Smooth muscle cell (in vitro differentiated cells): Measurements from ENCODE around the gene CRYL1. TPM values are rescaled to one million over a fixed set of nuclear protein-coding genes. Genes with fewer than 3 reads are reported as not detected.

Experiments used
- DNase-seq: peaks from one replicate; lab custom pipeline; 2025; ENCODE audit not compliant: unreplicated experiment; lab: John Stamatoyannopoulos, UW
- H2AFZ ChIP-seq: fragments of 200-600 bp; sonication (generic); 2 replicates; pipeline ENCODE4 v1.6.0; 2016; ENCODE audit warnings: antibody characterized with exemption, low read depth, mild to moderate bottlenecking
- H3F3A ChIP-seq: fragments of 200-600 bp; sonication (generic); 2 replicates; pipeline ENCODE4 v1.6.0; 2017; ENCODE audit warnings: antibody characterized with exemption, low read depth
- H3K27ac ChIP-seq: fragments of 200-600 bp; sonication (generic); 2 replicates; pipeline ENCODE4 v1.5.1; 2016; ENCODE audit warnings: low read depth, mild to moderate bottlenecking
- H3K27me3 ChIP-seq: fragments of 200-600 bp; sonication (generic); 2 replicates; pipeline ENCODE4 v1.6.1; 2016; ENCODE audit warnings: low read depth, mild to moderate bottlenecking
- H3K36me3 ChIP-seq: fragments of 200-600 bp; sonication (generic); 2 replicates; pipeline ENCODE4 v1.5.1; 2016; ENCODE audit warnings: low read depth
- H3K4me1 ChIP-seq: fragments of 200-600 bp; sonication (generic); 2 replicates; pipeline ENCODE4 v1.5.1; 2016; ENCODE audit warnings: low read depth
- H3K4me2 ChIP-seq: fragments of 200-600 bp; sonication (generic); 2 replicates; pipeline ENCODE4 v1.6.0; 2016; ENCODE audit warnings: mild to moderate bottlenecking
- H3K4me3 ChIP-seq: fragments of 200-600 bp; sonication (generic); 2 replicates; pipeline ENCODE4 v1.5.1; 2016; ENCODE audit warnings: mild to moderate bottlenecking
- H3K79me2 ChIP-seq: fragments of 200-600 bp; sonication (generic); 2 replicates; pipeline ENCODE4 v1.6.0; 2016; ENCODE audit warnings: low read depth, mild to moderate bottlenecking
- H3K9ac ChIP-seq: fragments of 200-600 bp; sonication (generic); 2 replicates; pipeline ENCODE4 v1.6.0; 2016; ENCODE audit warnings: low read depth
- H3K9me3 ChIP-seq: fragments of 200-600 bp; sonication (generic); replicated peaks from 2 replicates; pipeline ENCODE4 v1.5.1; 2016; ENCODE audit warnings: low read depth
- H4K20me1 ChIP-seq: fragments of 200-600 bp; sonication (generic); 2 replicates; pipeline ENCODE4 v1.6.0; 2016; ENCODE audit warnings: low read depth
- CTCF ChIP-seq: fragments of 200-600 bp; sonication (generic); IDR thresholded peaks from 2 replicates; pipeline ENCODE4 v1.5.1; 2017; ENCODE audit warnings: borderline replicate concordance, mild to moderate bottlenecking, antibody characterized with exemption; ENCODE audit not compliant: insufficient read depth, poor library complexity, severe bottlenecking
- WGBS: methylation state at CpG from one replicate; pipeline ENCODE4 v1.1.7; 2016; ENCODE audit warnings: low lambda C conversion rate; 5-methylcytosine and 5-hydroxymethylcytosine counted together
- polyA plus RNA-seq: library from polyadenylated mRNA; unstranded; fragments of >200 nt; fragmentation: Nextera tagmentation; extraction: Ambion mirVana; gene quantifications from 2 replicates; pipeline ENCODE4 v1.2.1, GENCODE V29; 2016
- total RNA-seq: library from RNA; depleted of rRNA; stranded (reverse); fragments of >200 nt; gene quantifications from 2 replicates; pipeline ENCODE4 v1.2.3, GENCODE V29; 2014

CRYL1 gene
- total and polyA plus RNA-seq, 2 experiments from 2014 or later, result 6.5 to 12.4 TPM

DNA sequence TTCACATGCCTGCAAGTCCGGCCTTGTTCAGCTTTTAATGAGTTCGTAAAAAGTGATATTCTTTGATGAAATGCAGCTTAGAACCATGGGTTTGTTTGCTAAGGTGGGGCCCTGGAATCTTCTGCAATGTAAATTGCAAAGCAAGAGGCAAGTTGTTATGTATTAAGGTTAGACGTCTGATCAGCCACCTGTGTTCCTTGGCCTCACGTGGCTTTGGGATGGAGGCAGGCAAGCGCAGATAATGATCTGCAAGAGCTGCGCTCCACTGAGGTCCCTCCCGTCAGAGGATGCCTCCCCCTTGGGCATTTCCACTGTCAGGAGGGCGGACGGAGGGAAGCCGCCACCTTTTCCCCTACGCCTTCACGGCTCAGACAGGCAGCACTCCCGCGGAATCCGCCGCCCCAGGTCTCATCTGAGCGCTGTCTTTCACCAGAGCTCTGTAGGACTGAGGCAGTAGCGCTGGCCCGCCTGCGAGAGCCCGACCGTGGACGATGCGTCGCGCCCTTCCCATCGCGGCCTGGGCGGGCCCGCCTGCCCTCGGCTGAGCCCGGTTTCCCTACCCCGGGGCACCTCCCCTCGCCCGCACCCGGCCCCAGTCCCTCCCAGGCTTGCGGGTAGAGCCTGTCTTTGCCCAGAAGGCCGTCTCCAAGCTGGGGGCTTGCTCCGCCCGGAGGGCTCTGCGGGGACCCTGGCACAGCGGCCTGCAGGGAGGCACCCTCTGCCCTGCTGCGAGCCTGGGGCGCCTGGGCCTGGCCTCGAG is 110.9 kb downstream of the CRYL1 start:
- Histone ChIP-seq H2AFZ (no peak overlapping the region), H3K4me1 (peaks cover 12% of the 10 kb centered on the region), H3K79me2 (no peaks in the 10 kb centered on the region), H4K20me1 (peaks cover 5% of the 10 kb centered on the region), H3F3A (peaks cover 16% of the 10 kb centered on the region), H3K4me2 (no peak overlapping the region), H3K36me3 (no peaks in the 10 kb centered on the region), H3K4me3 (no peak overlapping the region), H3K27ac (no peak overlapping the region), H3K27me3 (no peaks in the 10 kb centered on the region), H3K9ac (no peak overlapping the region), H3K9me3 (no peaks in the 10 kb centered on the region)
- DNase-seq, result no peak
- no peak for TF ChIP-seq CTCF
- 70% methylated on average over 45 of the region's 45 CpGs for WGBS

DNA sequence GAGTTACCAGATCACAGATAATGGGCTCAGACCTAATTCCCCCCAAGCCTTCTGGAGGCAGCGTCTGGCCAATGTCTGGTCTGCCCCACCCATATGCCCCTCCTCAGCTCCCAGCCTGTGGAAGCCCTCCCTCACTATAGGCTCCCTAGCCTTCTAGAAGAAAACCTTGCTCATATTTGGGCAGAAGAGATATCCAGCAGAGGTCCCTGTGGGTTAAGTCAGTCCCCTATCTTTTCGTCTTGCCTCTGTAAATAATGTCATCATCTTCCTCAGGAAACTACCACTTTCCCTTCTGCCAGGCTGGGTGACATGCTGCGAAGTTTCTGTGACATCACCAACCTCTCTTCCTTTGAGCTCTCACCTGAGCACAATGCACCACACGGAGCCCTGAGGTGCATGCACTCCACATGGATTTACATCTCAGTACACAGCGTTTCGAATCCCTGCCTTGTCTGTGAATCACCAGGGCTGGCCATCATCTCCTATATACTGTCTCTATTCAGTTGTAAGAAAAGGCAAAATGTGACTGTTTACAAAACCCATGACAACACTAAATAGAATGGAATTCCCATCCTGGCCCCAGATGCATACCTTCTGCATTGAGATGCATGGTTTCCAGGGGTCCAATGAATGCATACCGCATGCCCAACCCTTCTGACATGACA is 112.8 kb downstream of the CRYL1 start:
- TF ChIP-seq CTCF, result no peak
- H3K27ac ChIP-seq, result peak overlapping the region; percentile 35
- H3K36me3 ChIP-seq, result no peaks in the 10 kb centered on the region
- H3K4me1 ChIP-seq, result peaks cover 12% of the 10 kb centered on the region
- peaks cover 9% of the 10 kb centered on the region for H3F3A ChIP-seq
- H4K20me1 ChIP-seq, result no peaks in the 10 kb centered on the region
- H2AFZ ChIP-seq, result no peak overlapping the region
- H3K4me3 ChIP-seq, result no peak overlapping the region
- H3K9me3 ChIP-seq, result no peaks in the 10 kb centered on the region
- no peaks in the 10 kb centered on the region for H3K27me3 ChIP-seq
- WGBS, result 9% methylated on average over 7 of the region's 7 CpGs
- H3K9ac ChIP-seq, result no peak overlapping the region
- DNase-seq, result no peak
- peak overlapping the region; percentile 59 for H3K4me2 ChIP-seq
- no peaks in the 10 kb centered on the region for H3K79me2 ChIP-seq

DNA sequence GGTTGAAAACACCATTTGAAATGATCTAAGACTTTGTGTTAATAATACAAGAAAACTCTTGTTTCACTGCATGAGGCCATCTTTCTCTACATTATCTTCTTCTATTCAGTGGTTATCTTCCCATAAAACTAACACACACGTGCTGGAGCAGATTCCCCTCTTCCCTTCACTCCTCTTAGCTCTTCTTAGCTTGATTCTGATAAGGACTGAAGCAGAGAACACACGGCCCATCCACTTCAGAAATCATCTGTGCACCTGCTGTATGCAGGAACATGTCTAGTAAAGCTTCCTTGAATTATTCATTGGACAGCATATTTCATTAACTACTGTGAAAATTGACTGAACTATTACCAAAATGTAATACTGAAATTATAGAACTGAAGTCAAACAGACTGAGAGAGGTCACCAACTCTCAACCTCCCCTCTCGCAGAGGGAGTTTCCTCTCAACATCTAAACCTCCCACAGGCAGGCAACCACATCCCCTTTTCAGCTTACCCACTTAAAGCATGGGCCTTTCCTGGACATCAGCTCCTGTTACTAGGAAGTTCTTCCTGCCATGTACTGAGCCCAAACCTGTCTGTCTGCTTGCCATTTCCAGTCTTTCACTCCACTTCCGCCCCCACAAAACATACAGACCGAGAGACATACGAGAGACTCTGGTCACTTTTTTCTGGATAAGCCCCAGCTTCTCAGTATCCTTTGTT is 113.9 kb downstream of the CRYL1 start:
- no peak overlapping the region for H3K4me3 ChIP-seq
- no peak for DNase-seq
- H2AFZ ChIP-seq, result no peak overlapping the region
- no peaks in the 10 kb centered on the region for H3K79me2 ChIP-seq
- H4K20me1 ChIP-seq, result no peaks in the 10 kb centered on the region
- H3K27ac ChIP-seq, result peak overlapping the region; percentile 35
- H3K9me3 ChIP-seq, result no peaks in the 10 kb centered on the region
- peaks cover 9% of the 10 kb centered on the region for H3F3A ChIP-seq
- peaks cover 12% of the 10 kb centered on the region for H3K4me1 ChIP-seq
- peak overlapping the region; percentile 59 for H3K4me2 ChIP-seq
- no peak overlapping the region for H3K9ac ChIP-seq
- 31% methylated on average over 6 of the region's 6 CpGs for WGBS
- no peaks in the 10 kb centered on the region for H3K27me3 ChIP-seq
- H3K36me3 ChIP-seq, result no peaks in the 10 kb centered on the region
- no peak for TF ChIP-seq CTCF
